ENCODE data around the gene PAQR5.

The PAQR5 gene, protein sequence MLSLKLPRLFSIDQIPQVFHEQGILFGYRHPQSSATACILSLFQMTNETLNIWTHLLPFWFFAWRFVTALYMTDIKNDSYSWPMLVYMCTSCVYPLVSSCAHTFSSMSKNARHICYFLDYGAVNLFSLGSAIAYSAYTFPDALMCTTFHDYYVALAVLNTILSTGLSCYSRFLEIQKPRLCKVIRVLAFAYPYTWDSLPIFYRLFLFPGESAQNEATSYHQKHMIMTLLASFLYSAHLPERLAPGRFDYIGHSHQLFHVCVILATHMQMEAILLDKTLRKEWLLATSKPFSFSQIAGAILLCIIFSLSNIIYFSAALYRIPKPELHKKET

DNA sequence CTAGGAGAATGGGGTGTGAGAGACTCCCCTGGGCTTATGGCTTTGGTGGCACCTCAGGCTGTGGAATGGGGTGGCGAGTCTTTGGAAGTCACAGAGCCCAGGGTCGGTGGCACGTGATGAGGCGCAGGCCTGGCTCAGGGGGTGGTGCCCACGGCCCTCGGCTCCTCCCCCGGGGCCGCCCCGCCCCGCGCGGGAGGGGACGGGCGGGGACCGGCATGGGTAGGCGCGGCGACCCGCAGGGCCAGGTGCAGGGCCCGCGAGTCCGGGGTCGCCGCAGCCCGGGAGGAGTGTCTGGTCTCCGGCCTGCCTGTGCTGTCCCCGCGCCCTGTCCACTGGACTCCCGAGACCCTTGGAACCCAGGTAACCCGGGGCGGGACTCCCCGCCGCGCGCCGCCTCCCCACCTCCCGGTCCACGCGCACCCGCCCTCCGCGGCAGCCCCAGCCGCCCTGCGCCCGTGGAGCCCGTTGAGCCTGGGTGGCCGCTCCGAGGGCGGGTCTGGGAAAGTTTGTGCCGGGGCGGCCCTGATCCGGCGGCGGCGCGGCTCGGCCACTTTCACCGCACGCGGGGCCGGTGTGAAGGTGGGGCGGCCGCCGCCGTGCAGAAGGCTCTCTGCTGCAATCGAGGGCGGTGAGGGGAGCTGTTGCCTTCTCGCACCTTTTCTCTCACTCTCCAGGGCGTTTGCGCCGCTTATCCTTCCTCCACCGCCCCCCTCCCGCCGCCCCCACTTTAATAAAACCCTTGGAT is at the start of gene PAQR5:
Gene PAQR5 (plus strand): TSS at position 216 of the 745 bp plus-strand sequence. CDS start 61,169 bp downstream, outside the sequence.
- Histone ChIP-seq H3K27me3 (ENCODE audit: control insufficient read depth in 5 of 5, insufficient read depth in 4 of 5, low read length in 5 of 5) (peaks cover 5 to 42% (median 30%) of the 10 kb centered on the region in 5 donors), H3K4me1 (ENCODE audit: control insufficient read depth in 5 of 5, insufficient read depth in 5 of 5, low read length in 5 of 5) (peaks cover 0 to 15% (median 9%) of the 10 kb centered on the region in 5 donors), H3K9me3 (ENCODE audit: control insufficient read depth in 5 of 5, low read length in 5 of 5) (peaks cover 0 to 8% (median 0%) of the 10 kb centered on the region in 5 donors), H3K27ac (ENCODE audit: low read depth, low read length) (no peak within 1 kb of the TSS), H3K4me3 (ENCODE audit: low read depth in 1 of 5, low read length in 5 of 5) (peak within 1 kb of the TSS in 4 of 5 donors; percentile 32 to 67 (median 54)), H3K9ac (ENCODE audit: low read length in 5 of 5) (no peak within 1 kb of the TSS), H3K36me3 (ENCODE audit: control insufficient read depth in 5 of 5, insufficient read depth in 5 of 5, low read length in 5 of 5) (no peaks in the 10 kb centered on the region)

DNA sequence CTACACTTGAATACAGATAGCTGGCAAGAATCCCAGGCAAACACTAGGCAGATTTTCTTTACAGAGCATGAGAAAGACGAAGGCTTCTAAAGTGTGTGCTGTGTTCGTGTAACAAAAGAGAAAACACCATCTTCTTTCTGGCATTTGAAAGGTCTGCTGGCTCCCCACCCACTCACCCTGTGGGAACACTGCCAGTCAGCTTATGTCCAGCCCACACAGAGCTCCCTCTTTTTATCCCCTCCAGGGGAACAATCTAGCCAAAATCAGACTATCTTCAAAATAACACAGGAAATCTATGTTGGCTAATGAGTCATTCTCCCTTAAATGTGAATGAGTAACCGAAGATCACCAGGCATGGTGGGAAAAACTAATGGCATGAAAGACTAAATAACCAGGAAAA is 45.6 kb upstream of the PAQR5 start:
- Histone ChIP-seq H3K36me3 (ENCODE audit: control insufficient read depth in 5 of 5, insufficient read depth in 5 of 5, low read length in 5 of 5) (peaks cover 0 to 12% (median 8%) of the 10 kb centered on the region in 5 donors), H3K27ac (ENCODE audit: low read depth, low read length) (no peak overlapping the region), H3K27me3 (ENCODE audit: control insufficient read depth in 5 of 5, insufficient read depth in 4 of 5, low read length in 5 of 5) (no peaks in the 10 kb centered on the region), H3K9ac (ENCODE audit: low read length in 5 of 5) (no peak overlapping the region), H3K4me3 (ENCODE audit: low read depth in 1 of 5, low read length in 5 of 5) (no peak overlapping the region), H3K4me1 (ENCODE audit: control insufficient read depth in 5 of 5, insufficient read depth in 5 of 5, low read length in 5 of 5) (peaks cover 0 to 3% (median 0%) of the 10 kb centered on the region in 5 donors), H3K9me3 (ENCODE audit: control insufficient read depth in 5 of 5, low read length in 5 of 5) (no peaks in the 10 kb centered on the region)

DNA sequence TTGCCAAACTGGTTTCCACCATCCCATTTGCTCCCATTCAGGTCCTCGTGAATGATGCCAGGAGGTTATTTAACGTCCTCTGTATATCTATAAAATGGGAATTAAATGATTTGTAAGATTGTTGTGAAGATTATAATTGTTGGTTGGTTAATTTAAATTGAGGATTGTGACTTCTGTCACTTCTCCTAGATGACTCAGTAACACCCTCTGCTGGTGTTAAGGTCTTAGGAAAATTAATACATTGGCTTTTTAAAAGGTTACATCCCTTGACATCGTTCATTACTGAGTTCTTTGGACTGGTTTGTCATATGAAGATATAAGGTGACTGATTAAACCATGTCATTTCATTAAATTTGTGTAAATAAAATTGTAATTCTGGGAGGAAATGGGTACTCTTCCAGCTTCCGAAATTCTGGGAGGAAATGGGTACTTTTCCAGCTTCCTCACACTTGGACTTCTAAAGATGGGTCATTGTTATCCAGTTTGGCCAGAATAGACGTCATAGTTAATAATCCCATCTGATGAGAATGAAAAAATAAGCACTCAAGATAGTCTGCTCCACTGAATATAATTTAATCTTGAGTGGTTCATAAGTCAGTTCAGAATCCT is 33.3 kb upstream of the PAQR5 start:
- no peaks in the 10 kb centered on the region for H3K27me3 ChIP-seq (ENCODE audit: control insufficient read depth in 5 of 5, insufficient read depth in 4 of 5, low read length in 5 of 5)
- H3K27ac ChIP-seq (ENCODE audit: low read depth, low read length) = no peak overlapping the region
- no peaks in the 10 kb centered on the region for H3K9me3 ChIP-seq (ENCODE audit: control insufficient read depth in 5 of 5, low read length in 5 of 5)
- H3K4me3 ChIP-seq (ENCODE audit: low read depth in 1 of 5, low read length in 5 of 5) = no peak overlapping the region
- peaks cover 6 to 23% (median 12%) of the 10 kb centered on the region in 5 donors for H3K36me3 ChIP-seq (ENCODE audit: control insufficient read depth in 5 of 5, insufficient read depth in 5 of 5, low read length in 5 of 5)
- peaks cover 0 to 3% (median 0%) of the 10 kb centered on the region in 5 donors for H3K4me1 ChIP-seq (ENCODE audit: control insufficient read depth in 5 of 5, insufficient read depth in 5 of 5, low read length in 5 of 5)
- H3K9ac ChIP-seq (ENCODE audit: low read length in 5 of 5) = no peak overlapping the region

DNA sequence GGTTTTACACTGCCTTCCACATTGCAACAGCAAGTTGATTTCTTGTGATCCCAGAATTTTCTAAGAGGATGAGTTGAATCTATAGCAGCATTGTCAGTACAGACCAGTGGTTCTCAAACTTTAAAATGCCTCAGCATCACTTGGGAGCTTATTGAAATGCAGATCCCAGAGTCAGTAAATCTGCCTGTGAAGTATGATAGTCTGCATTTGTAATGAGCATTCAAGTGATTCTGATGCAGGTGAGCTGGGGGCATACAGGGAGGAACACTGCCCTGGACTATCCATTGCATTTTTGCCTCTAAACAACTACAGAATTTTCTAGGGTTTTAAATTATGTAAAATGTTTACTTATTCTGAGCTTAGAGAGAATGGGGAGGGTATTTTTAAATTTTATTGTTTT is 27.5 kb upstream of the PAQR5 start:
- Histone ChIP-seq H3K9me3 (ENCODE audit: control insufficient read depth in 5 of 5, low read length in 5 of 5) (no peaks in the 10 kb centered on the region), H3K27ac (ENCODE audit: low read depth, low read length) (no peak overlapping the region), H3K9ac (ENCODE audit: low read length in 5 of 5) (no peak overlapping the region), H3K27me3 (ENCODE audit: control insufficient read depth in 5 of 5, insufficient read depth in 4 of 5, low read length in 5 of 5) (no peaks in the 10 kb centered on the region), H3K36me3 (ENCODE audit: control insufficient read depth in 5 of 5, insufficient read depth in 5 of 5, low read length in 5 of 5) (peaks cover 3 to 10% (median 8%) of the 10 kb centered on the region in 5 donors), H3K4me3 (ENCODE audit: low read depth in 1 of 5, low read length in 5 of 5) (no peak overlapping the region), H3K4me1 (ENCODE audit: control insufficient read depth in 5 of 5, insufficient read depth in 5 of 5, low read length in 5 of 5) (no peaks in the 10 kb centered on the region)

DNA sequence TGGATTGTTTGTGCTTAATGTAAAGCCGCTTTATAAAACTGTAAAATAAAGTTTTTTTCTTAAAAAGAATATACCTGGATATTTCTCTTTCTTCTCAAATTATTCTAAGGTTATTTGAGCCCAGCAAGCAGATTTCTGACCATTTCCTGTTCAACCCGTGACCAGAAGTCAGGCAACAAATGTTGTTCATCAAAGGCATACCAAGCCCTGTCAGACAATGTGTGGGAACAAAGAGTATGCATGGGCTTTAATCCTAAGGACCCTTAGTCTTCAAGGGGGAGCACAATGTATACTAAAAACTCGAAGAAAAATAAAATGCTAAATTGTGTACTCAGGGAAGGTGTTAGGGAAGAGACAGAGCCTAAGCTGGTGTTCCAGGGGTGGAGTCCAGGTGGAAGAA is 26.6 kb upstream of the PAQR5 start:
- Histone ChIP-seq H3K27me3 (ENCODE audit: control insufficient read depth in 5 of 5, insufficient read depth in 4 of 5, low read length in 5 of 5) (peaks cover 0 to 2% (median 0%) of the 10 kb centered on the region in 5 donors), H3K36me3 (ENCODE audit: control insufficient read depth in 5 of 5, insufficient read depth in 5 of 5, low read length in 5 of 5) (peaks cover 3 to 10% (median 8%) of the 10 kb centered on the region in 5 donors), H3K9ac (ENCODE audit: low read length in 5 of 5) (no peak overlapping the region), H3K4me3 (ENCODE audit: low read depth in 1 of 5, low read length in 5 of 5) (no peak overlapping the region), H3K9me3 (ENCODE audit: control insufficient read depth in 5 of 5, low read length in 5 of 5) (no peaks in the 10 kb centered on the region), H3K27ac (ENCODE audit: low read depth, low read length) (no peak overlapping the region), H3K4me1 (ENCODE audit: control insufficient read depth in 5 of 5, insufficient read depth in 5 of 5, low read length in 5 of 5) (no peaks in the 10 kb centered on the region)

DNA sequence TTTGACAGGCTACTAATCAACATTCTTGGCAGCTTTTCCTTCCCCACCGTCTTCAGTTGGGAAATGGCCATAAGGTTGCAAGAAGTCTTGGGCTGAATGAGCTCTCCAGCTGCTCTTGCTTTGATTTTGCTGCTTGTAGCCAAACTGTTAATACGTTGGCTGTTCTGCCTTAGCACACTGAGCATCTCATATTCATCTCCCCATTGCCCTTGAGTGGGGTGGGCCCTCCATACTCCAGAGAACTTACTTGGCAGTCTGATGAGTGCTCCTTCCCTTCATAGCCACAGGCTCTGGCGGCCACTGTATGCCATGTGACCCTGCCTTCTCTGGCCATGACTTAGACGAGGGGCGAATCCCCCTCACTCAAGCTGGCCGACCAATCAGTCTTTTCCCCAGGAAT is 25.8 kb upstream of the PAQR5 start:
- H3K4me1 ChIP-seq (ENCODE audit: control insufficient read depth in 5 of 5, insufficient read depth in 5 of 5, low read length in 5 of 5) = no peaks in the 10 kb centered on the region
- peaks cover 0 to 4% (median 0%) of the 10 kb centered on the region in 5 donors for H3K27me3 ChIP-seq (ENCODE audit: control insufficient read depth in 5 of 5, insufficient read depth in 4 of 5, low read length in 5 of 5)
- H3K9ac ChIP-seq (ENCODE audit: low read length in 5 of 5) = no peak overlapping the region
- H3K4me3 ChIP-seq (ENCODE audit: low read depth in 1 of 5, low read length in 5 of 5) = no peak overlapping the region
- no peaks in the 10 kb centered on the region for H3K9me3 ChIP-seq (ENCODE audit: control insufficient read depth in 5 of 5, low read length in 5 of 5)
- peaks cover 3 to 10% (median 8%) of the 10 kb centered on the region in 5 donors for H3K36me3 ChIP-seq (ENCODE audit: control insufficient read depth in 5 of 5, insufficient read depth in 5 of 5, low read length in 5 of 5)
- H3K27ac ChIP-seq (ENCODE audit: low read depth, low read length) = no peak overlapping the region

DNA sequence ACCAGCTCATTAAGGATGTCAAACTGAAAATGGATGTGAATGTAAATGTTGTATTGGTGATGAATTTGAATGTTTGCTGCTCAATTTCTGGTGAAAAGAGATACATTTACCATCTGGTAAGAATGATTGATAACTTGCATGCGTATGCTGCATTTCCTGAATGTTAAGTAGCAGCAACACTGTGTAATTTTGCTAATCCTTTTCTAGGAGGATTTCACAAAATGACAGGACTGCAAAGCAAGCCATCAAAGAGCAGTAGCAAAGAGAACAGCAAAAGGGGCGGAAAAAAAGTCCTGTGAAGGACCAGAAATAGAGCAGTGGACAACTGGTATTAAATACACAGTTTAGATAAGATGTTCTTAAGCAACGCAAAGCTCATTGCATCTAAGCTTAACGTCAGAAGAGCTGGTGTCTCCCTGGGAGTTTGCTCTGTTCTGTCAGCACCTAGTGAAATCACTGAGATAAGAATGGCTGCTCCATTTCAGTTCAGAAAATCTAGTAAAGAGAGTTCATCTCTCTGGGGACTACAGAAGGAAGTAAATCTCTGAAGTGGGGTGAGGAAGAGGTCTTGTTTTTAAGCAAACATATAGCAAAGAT is 23.5 kb upstream of the PAQR5 start:
- H3K27ac ChIP-seq (ENCODE audit: low read depth, low read length) = no peak overlapping the region
- no peaks in the 10 kb centered on the region for H3K4me1 ChIP-seq (ENCODE audit: control insufficient read depth in 5 of 5, insufficient read depth in 5 of 5, low read length in 5 of 5)

DNA sequence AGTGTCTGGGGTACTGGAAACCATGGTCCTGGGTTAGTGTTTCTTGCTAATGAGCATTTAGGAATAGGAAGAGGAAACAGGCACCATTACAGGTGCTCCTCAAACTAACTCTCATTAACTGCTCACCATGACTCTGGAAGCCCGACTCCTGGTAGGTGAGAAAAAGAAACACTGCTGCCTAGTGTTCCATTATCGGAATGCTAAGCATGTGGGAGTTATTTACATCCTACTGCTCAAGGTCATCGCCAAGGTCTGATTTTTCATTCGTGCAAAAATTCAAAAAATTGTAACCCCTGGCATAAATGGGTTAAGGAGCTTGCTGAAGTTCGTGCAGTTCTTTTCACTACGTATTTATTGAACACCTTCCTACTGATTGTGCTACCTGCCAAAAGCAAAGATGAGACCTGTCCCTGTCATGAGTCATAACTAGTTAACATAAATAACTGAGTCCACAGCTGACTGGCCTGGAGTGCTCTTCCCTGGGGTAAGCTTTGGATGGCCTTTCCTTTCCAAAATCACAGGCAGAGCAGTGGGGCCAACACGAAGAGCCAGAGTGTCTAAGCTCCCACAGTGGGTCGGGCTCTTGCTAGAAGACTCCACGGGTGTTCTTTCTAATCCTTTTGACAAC is 22.7 kb upstream of the PAQR5 start:
- Histone ChIP-seq H3K9me3 (ENCODE audit: control insufficient read depth in 5 of 5, low read length in 5 of 5) (no peaks in the 10 kb centered on the region), H3K36me3 (ENCODE audit: control insufficient read depth in 5 of 5, insufficient read depth in 5 of 5, low read length in 5 of 5) (no peaks in the 10 kb centered on the region), H3K27me3 (ENCODE audit: control insufficient read depth in 5 of 5, insufficient read depth in 4 of 5, low read length in 5 of 5) (peaks cover 0 to 4% (median 0%) of the 10 kb centered on the region in 5 donors), H3K4me1 (ENCODE audit: control insufficient read depth in 5 of 5, insufficient read depth in 5 of 5, low read length in 5 of 5) (no peaks in the 10 kb centered on the region), H3K4me3 (ENCODE audit: low read depth in 1 of 5, low read length in 5 of 5) (no peak overlapping the region), H3K9ac (ENCODE audit: low read length in 5 of 5) (no peak overlapping the region), H3K27ac (ENCODE audit: low read depth, low read length) (no peak overlapping the region)

More for the DNA sequence above, 23.5 kb upstream of the PAQR5 start:
- Histone ChIP-seq H3K9me3 (ENCODE audit: control insufficient read depth in 5 of 5, low read length in 5 of 5) (no peaks in the 10 kb centered on the region), H3K9ac (ENCODE audit: low read length in 5 of 5) (no peak overlapping the region), H3K4me3 (ENCODE audit: low read depth in 1 of 5, low read length in 5 of 5) (no peak overlapping the region), H3K27me3 (ENCODE audit: control insufficient read depth in 5 of 5, insufficient read depth in 4 of 5, low read length in 5 of 5) (peaks cover 0 to 4% (median 0%) of the 10 kb centered on the region in 5 donors), H3K36me3 (ENCODE audit: control insufficient read depth in 5 of 5, insufficient read depth in 5 of 5, low read length in 5 of 5) (peaks cover 0 to 3% (median 0%) of the 10 kb centered on the region in 5 donors)

DNA sequence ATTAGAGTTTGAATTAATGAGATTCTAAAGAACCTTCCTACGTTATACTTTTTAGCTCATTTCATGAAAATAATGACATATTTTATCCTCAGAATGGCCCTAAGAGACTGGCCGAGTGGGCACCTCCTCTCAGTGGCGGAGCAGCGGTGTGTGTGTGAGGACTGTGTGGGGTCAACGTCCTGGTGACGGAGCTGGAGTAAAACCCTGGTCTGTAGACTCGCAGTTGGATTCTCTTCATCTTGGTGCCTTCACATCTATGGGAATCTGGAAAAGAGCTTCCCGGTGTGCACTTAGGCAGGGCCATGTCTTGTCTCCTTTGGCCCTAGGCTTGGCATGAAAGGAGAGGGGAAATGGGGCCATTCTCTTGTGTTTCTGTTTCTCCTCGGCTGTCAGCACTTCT is 21.4 kb upstream of the PAQR5 start:
- no peaks in the 10 kb centered on the region for H3K9me3 ChIP-seq (ENCODE audit: control insufficient read depth in 5 of 5, low read length in 5 of 5)
- no peak overlapping the region for H3K27ac ChIP-seq (ENCODE audit: low read depth, low read length)
- no peak overlapping the region for H3K9ac ChIP-seq (ENCODE audit: low read length in 5 of 5)
- no peaks in the 10 kb centered on the region for H3K4me1 ChIP-seq (ENCODE audit: control insufficient read depth in 5 of 5, insufficient read depth in 5 of 5, low read length in 5 of 5)
- no peaks in the 10 kb centered on the region for H3K36me3 ChIP-seq (ENCODE audit: control insufficient read depth in 5 of 5, insufficient read depth in 5 of 5, low read length in 5 of 5)
- H3K27me3 ChIP-seq (ENCODE audit: control insufficient read depth in 5 of 5, insufficient read depth in 4 of 5, low read length in 5 of 5) = peaks cover 0 to 4% (median 2%) of the 10 kb centered on the region in 5 donors
- H3K4me3 ChIP-seq (ENCODE audit: low read depth in 1 of 5, low read length in 5 of 5) = no peak overlapping the region

Data from subcutaneous abdominal adipose tissue (tissue), 5 donors.